HG03439 (cell line): ENCODE results near the gene SFT2D1.
A peak's percentile ranks its signal among the peaks of the same experiment; 100 is the strongest.

Experiments used
- ATAC-seq: cut with Tn5 transposase; IDR thresholded peaks from one replicate; pipeline ENCODE4 v1.9.1; 2021; ENCODE audit warnings: mild to moderate bottlenecking, moderate library complexity; ENCODE audit not compliant: unreplicated experiment

SFT2D1 gene

DNA sequence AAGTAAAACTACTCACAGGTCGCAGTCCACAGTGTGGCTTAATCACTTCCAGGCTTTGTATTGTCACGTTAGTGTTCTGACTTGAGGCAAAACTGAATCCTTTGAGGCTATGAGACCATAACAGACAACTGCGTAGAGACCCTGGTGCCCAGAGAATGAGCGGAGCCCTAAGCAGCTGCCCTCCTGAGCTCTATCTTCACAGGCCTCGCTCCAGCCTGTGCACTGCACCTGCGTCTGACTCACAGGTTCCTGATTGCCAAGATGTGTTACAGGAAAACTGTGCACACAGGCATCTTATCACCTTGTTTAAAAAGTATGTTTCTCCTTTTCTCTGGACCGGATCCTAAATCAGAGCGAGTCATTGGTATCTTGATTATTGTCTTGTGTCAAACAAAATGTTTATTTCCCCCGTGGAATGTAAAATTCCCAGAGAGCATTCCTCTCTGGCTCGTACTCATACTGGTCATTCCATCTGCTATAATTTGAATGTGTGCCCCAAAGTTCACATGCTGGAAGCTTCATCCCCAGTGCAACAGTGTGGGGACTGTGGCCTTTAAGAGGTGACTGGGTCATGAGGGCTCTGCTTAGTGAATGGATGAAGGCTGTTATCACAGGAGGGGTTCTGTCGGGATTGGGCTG, 59.8 kb downstream of the SFT2D1 start:
- no peak for ATAC-seq

DNA sequence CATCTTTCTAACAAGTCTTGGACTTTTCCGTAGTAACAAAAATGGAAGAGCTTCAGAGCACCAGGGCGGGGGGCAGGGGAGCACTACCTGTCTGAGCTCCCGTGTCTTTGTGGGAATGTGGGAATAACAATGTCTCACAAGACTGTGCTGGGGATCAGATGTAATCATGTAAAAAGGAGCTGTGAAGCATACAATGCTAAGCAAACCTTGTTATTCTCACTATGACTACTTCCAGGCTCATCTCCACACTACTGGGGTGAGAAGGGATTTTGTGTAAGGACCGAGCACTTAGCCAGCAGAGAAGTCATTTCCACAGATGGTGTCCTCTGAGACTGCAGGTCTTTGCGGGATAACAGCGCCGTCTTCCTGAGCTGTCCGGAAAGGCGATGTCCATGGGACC, 61.2 kb downstream of the SFT2D1 start:
- no peak for ATAC-seq

DNA sequence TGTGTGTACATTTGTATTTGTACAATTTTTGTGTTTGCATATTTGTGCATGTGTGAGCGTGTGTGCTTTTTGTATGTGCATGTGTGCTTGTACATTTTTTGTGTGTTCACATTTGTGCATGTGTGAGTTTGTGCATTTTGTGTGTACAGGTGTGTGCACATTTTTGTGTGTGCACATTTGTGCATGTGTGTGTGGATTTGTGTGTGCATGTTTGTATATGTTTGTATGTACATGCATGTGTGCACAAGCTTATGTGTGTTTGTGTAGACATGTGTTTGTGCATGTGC, 63.0 kb downstream of the SFT2D1 start:
- ATAC-seq = no peak

DNA sequence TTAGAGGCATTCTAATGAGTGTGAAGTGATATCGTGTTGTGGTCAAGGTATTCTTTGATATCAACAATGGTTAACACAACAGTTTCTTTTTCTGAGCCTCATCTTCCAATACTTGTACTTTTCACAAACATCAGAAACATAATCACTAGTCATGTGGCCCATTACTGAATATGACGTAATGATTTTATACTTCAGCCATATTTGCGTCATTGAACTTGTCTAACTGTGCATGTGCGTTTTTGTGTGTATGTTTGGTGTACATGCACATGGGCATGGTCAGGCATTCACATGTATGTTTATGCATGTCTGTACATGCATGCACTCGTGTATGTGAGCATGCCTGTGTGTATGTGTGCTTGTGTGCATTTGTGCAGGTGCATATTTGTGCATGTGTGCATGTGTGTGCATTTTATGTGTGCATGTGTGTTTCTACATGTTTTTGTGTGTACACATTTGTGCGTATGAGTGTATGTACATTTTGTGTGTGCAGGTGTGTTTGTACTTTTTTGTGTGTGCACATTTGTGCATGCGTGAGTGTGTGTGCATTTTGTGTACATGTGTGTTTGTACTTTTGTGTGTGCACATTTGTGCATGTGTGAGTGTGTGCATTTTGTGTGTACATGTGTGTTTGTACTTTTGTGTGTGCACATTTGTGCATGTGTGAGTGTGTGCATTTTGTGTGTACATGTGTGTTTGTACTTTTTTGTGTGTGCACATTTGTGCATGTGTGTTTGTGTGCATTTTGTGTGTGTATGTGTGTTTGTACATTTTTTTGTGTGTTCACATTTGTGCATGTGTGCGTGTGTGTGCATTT, 63.6 kb downstream of the SFT2D1 start:
- no peak for ATAC-seq

DNA sequence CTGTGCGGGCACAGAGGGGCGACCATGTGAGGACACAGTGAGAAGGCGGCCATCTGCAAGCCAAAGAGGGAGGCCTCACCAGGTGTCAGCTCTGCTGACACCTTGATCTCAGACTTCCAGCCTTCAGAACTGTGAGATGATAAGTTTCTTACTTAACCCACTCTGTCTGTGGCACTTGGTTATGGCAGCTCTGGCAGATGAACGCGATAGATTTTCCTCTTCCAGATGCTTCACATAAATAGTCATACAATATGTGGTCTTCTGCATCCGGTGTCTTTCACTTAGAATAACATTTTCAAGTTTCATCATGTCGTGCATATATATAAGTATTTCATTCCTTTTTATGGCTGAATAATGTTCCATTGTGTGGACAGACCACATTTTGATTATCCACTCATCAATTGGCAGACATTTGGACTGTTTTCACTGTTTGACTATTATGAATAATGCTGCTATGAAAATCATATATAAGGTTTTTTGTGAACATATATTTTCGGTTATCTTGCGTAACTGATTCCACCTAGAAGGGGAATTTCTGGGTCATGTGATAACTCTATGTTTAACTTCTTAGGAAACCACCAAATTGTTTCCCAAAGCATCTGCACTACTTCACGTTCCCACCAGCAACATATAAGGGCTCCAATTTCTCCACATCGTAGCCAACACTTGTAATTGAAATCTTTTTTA, 64.3 kb downstream of the SFT2D1 start:
- no peak for ATAC-seq

DNA sequence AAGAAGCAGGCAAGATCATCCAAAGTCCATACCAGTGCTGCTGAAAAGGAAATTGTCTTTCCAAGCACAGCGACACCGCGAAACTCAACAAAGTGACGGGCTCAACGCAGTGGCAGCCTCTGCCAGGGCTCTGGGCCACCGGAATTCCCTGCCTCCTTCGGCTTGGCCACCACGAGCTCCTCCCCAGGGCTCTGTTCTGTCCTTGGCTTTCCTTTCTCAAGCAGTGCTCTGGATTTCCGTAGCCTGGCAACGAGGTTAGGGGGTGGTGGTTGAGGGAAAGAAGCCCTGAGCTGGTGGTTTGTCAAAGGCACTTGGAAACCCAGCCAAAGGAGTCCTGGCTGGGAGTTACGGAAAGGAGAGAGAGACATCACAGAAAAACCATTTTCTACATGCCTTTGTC, 65.3 kb downstream of the SFT2D1 start:
- ATAC-seq = no peak

DNA sequence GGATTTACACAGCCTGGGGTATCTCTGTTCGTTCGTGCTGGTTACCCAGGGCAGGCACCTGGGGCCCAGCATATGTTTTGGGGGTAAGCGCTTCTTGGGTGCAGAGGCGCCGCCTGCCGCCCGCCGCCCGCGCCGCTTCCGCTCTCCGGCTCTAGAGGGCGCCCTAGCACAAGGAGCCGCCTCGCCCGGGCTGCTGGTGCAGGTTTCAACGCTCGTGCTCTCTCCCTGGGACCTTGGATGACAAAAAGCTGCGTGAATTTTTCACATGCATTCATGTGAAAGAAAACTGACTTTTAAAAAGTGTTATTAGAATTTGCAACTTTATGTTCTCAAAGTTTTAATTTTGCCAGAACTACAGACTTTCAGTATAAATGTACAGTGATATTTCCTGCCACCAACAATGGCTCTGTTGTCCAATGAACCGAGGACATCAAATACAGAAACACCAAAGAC, 66.6 kb downstream of the SFT2D1 start:
- ATAC-seq = peak; percentile 84

DNA sequence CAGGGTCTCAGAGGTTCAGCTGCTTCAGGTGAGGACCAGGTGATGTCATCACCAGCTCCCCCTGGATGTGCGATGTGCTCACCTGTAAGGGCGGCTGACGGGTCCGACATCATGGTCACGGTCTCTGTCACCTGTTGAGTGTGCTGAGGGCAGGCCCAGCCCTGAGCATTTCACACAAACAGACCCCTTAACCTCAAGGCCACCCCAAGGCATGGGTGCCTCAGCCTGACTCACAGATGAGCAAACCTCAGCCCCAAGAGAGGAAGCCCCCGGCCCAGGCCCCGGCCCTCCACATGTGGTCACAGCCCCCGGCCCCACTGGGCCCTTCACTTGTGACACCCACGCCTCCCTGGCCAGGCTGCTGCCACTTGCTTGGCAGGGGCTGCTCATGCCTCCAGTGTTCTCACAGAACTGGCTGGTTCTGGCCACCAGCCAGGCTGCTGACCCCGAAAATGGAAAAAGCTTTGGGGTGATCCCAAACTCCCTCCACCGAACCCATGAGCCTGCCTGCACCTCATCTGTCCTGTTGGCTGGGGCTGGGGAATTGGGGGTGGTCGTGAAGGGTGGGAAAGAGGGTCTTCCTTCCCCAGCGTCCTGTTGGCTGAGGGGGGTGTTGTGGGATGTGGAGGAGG, 67.5 kb downstream of the SFT2D1 start:
- ATAC-seq = no peak

DNA sequence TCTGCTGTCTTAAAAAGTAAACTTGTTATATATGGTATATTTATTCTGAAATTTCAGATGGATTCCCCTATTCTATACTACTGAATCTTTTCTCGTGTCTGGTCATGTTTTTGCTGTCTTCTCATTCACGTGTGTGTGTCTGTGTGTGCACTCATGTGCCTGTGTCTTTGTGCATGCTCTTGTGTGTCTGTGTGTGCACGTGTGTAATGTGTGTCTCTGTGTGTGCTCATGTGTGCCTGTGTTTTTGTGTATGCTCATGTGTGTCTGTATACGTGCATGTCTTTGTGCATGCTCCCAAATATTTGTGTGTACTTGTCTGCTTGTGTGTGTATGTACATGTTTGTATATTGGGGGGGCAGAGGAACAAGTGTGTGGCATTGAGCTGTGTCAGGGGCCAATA, 68.2 kb downstream of the SFT2D1 start:
- no peak for ATAC-seq

DNA sequence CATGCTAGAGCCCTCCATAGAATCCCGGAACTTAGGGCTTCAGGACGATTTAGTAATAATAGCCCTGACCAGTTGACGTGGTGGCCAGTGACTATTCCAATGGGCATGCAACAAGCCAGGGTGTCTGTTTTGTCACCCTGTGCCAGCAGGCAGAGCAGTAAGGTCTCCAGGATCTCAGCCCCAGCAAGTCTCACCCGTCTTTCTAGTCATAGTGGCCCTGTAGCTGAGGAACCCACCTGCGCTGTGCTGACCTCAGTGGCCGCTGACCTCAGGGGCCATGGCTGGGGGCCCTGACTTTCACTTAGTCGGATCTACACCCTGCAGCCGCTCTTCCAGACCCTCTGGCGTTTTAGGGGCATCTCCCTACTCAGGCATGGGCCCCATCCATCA, 71.0 kb downstream of the SFT2D1 start:
- ATAC-seq = no peak

DNA sequence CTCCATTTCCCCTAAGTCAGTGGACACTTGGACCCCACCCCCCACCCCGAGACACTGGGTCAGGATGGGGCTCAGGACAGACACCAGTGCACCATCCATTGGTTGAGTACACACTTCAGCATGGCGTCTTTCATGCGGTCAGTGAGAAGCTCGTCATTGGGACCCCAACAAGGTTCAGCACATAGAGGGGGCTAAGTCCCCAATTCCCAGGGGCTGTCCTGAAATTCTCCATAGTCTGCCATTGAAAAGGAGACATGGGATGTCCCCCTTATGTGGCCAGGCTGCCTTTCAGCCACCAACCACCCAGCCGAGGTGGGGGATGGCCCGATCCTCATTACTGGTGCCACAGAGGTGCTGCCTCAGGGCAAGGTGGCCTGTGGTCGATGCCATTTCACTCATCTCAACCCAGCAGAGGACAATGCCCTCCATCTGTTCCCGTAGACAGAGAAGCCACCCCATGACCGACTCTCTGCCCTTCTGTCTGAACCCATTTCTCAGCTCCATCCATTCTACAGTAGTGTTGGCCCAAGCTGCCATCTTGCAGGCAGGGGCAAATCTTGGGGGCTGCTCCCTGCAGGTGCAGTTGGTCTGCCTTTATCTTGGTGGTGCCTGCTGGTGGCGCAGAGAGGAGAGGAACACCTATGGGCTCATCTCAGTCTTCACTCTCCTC, 71.5 kb downstream of the SFT2D1 start:
- no peak for ATAC-seq
